Mesendoderm (in vitro differentiated cells): ENCODE measurements around the gene C2orf92. TPM values are rescaled to one million over a fixed set of nuclear protein-coding genes. Genes with fewer than 3 reads are reported as not detected.
"Not testable (repeated sequence)": the region's sequence is repeated elsewhere in the genome, so short reads cannot be mapped to it uniquely, and the experiment has no call there.

Source experiments
- DNase-seq: peaks from one replicate; pipeline ENCODE4 v3.0.0; 2013
- H2AK5ac ChIP-seq: 2 replicates; pipeline ENCODE4 v1.6.1; 2013; ENCODE audit warnings: low read length, inconsistent platforms
- H2BK120ac ChIP-seq: 2 replicates; pipeline ENCODE4 v1.6.1; 2013; ENCODE audit warnings: low read depth, mild to moderate bottlenecking, low read length, moderate library complexity, mixed read lengths
- H2BK15ac ChIP-seq: replicated peaks from 2 replicates; pipeline ENCODE4 v1.6.1; 2013; ENCODE audit warnings: low read depth, mild to moderate bottlenecking, moderate library complexity
- H2BK5ac ChIP-seq: 2 replicates; pipeline ENCODE4 v1.6.1; 2013; ENCODE audit warnings: low read length, inconsistent platforms
- H3K18ac ChIP-seq: 2 replicates; pipeline ENCODE4 v1.6.1; 2013; ENCODE audit warnings: mild to moderate bottlenecking, low read length, mixed read lengths
- H3K23ac ChIP-seq: one replicate; pipeline ENCODE4 v1.6.1; 2013; ENCODE audit warnings: low read length
- H3K27ac ChIP-seq: 2 replicates; pipeline ENCODE4 v1.5.1; 2013; ENCODE audit warnings: low read depth, mild to moderate bottlenecking, inconsistent platforms, low read length, moderate library complexity
- H3K27me3 ChIP-seq: 2 replicates; pipeline ENCODE4 v1.6.1; 2013; ENCODE audit warnings: low read length, control low read depth, mild to moderate bottlenecking, inconsistent platforms; ENCODE audit not compliant: insufficient read depth, poor library complexity
- H3K36me3 ChIP-seq: 2 replicates; pipeline ENCODE4 v1.6.1; 2013; ENCODE audit warnings: low read length, inconsistent platforms; ENCODE audit not compliant: control insufficient read depth, insufficient read depth
- H3K4ac ChIP-seq: one replicate; pipeline ENCODE4 v1.6.1; 2013; ENCODE audit warnings: low read depth, mild to moderate bottlenecking, low read length, moderate library complexity
- H3K4me1 ChIP-seq: 2 replicates; pipeline ENCODE4 v1.6.1; 2013; ENCODE audit warnings: low read depth, low read length, inconsistent platforms; ENCODE audit not compliant: control insufficient read depth
- H3K4me2 ChIP-seq: 2 replicates; pipeline ENCODE4 v1.6.1; 2013; ENCODE audit warnings: low read length
- H3K4me3 ChIP-seq: 2 replicates; pipeline ENCODE4 v1.5.1; 2013; ENCODE audit warnings: mild to moderate bottlenecking, low read length
- H3K56ac ChIP-seq: one replicate; pipeline ENCODE4 v1.6.1; 2013; ENCODE audit warnings: low read length
- H3K79me1 ChIP-seq: 2 replicates; pipeline ENCODE4 v1.6.1; 2013; ENCODE audit warnings: low read length, inconsistent platforms
- H3K79me2 ChIP-seq: 2 replicates; pipeline ENCODE4 v1.6.1; 2013; ENCODE audit warnings: mild to moderate bottlenecking, low read length; ENCODE audit not compliant: control insufficient read depth, insufficient read depth
- H3K9ac ChIP-seq: 2 replicates; pipeline ENCODE4 v1.6.1; 2013; ENCODE audit warnings: low read length, inconsistent platforms
- H4K5ac ChIP-seq: one replicate; pipeline ENCODE4 v1.6.1; 2013; ENCODE audit warnings: low read length
- H4K8ac ChIP-seq: one replicate; pipeline ENCODE4 v1.6.1; 2013; ENCODE audit warnings: low read depth, mild to moderate bottlenecking, control low read depth, low read length, moderate library complexity
- WGBS: extraction: QIAGEN DNeasy Blood & Tissue Kit; methylation state at CpG from one replicate; pipeline ENCODE4 v1.1.7; 2013; ENCODE audit warnings: low lambda C conversion rate, missing lambda C conversion rate; ENCODE audit not compliant: insufficient coverage; ENCODE audit errors: extremely low coverage; 5-methylcytosine and 5-hydroxymethylcytosine counted together
- polyA plus RNA-seq, 2 experiments: library from polyadenylated mRNA; stranded (reverse); fragments of 200-250 nt; gene quantifications; one replicate each; pipeline ENCODE4 v1.2.3, GENCODE V29; 2013

The C2orf92 gene
- 1.7 TPM for polyA plus RNA-seq (2013, experiment 1 of 2)
- 1.7 TPM for polyA plus RNA-seq (2013, experiment 2 of 2)

- Histone ChIP-seq H3K27ac (no peak within 1 kb of the TSS), H3K9ac (no peak within 1 kb of the TSS), H3K4me3 (no peak within 1 kb of the TSS), H3K27me3 (no peaks in the 10 kb centered on the region), H3K79me1 (no peaks in the 10 kb centered on the region), H3K4ac (no peak within 1 kb of the TSS), H2BK5ac (no peak within 1 kb of the TSS), H4K8ac (no peak within 1 kb of the TSS), H3K36me3 (no peaks in the 10 kb centered on the region), H2AK5ac (no peak within 1 kb of the TSS), H3K79me2 (no peaks in the 10 kb centered on the region), H3K4me1 (peaks cover 3% of the 10 kb centered on the region), H2BK15ac (no peak within 1 kb of the TSS), H3K18ac (no peak within 1 kb of the TSS), H3K56ac (no peak within 1 kb of the TSS), H3K4me2 (no peak within 1 kb of the TSS), H3K23ac (no peak within 1 kb of the TSS), H2BK120ac (no peak within 1 kb of the TSS), H4K5ac (no peak within 1 kb of the TSS)
- no peak for DNase-seq
- WGBS, result no CpG with 5 or more reads among the region's 6 CpGs
Measured at GRCh38 chr2:97669448-97669847, at the start of gene C2orf92. C2orf92 (plus strand) TSS chr2:97669713; CDS start chr2:97669789, 76 bp downstream.

- not testable (repeated sequence) for H2BK15ac ChIP-seq, H2AK5ac ChIP-seq, H2BK120ac ChIP-seq, H3K79me2 ChIP-seq, H2BK5ac ChIP-seq, H3K4me3 ChIP-seq, H3K4me2 ChIP-seq, H3K4me1 ChIP-seq, H3K79me1 ChIP-seq, H3K27ac ChIP-seq, H3K36me3 ChIP-seq, H3K9ac ChIP-seq, H3K18ac ChIP-seq, H3K27me3 ChIP-seq, H3K56ac ChIP-seq, H4K8ac ChIP-seq, DNase-seq, H3K23ac ChIP-seq, H4K5ac ChIP-seq, H3K4ac ChIP-seq
- WGBS, result no CpG with 5 or more reads among the region's 1 CpG
Measured at GRCh38 chr2:97620492-97620891, 49.0 kb upstream of the C2orf92 start.

GRCh38 chr2:97622976-97623375 is 46.5 kb upstream of the C2orf92 start:
- not testable (repeated sequence) for H4K8ac ChIP-seq, H3K4me3 ChIP-seq, H2BK120ac ChIP-seq, H2BK5ac ChIP-seq, H3K79me1 ChIP-seq, H3K18ac ChIP-seq, H3K4ac ChIP-seq, H3K27me3 ChIP-seq, H3K9ac ChIP-seq, H3K4me2 ChIP-seq, H3K36me3 ChIP-seq, H3K56ac ChIP-seq, H2BK15ac ChIP-seq, H3K27ac ChIP-seq, DNase-seq, H3K23ac ChIP-seq, H4K5ac ChIP-seq, H3K4me1 ChIP-seq, H3K79me2 ChIP-seq, H2AK5ac ChIP-seq

GRCh38 chr2:97625354-97626048 is 44.0 kb upstream of the C2orf92 start:
- H3K36me3 ChIP-seq, H3K27ac ChIP-seq, H2BK15ac ChIP-seq, H3K18ac ChIP-seq, H4K5ac ChIP-seq, DNase-seq, H3K79me1 ChIP-seq, H3K79me2 ChIP-seq, H3K56ac ChIP-seq, H3K4me2 ChIP-seq, H3K27me3 ChIP-seq, H3K9ac ChIP-seq, H2AK5ac ChIP-seq, H2BK120ac ChIP-seq, H3K4me3 ChIP-seq, H3K4me1 ChIP-seq, H3K4ac ChIP-seq, H3K23ac ChIP-seq, H4K8ac ChIP-seq, H2BK5ac ChIP-seq: not testable (repeated sequence)
- WGBS, result no CpG with 5 or more reads among the region's 8 CpGs

- H3K27me3 ChIP-seq, H2BK120ac ChIP-seq, H3K4me3 ChIP-seq, H2AK5ac ChIP-seq, H4K5ac ChIP-seq, H2BK15ac ChIP-seq, H3K27ac ChIP-seq, H3K79me2 ChIP-seq, H3K36me3 ChIP-seq, H2BK5ac ChIP-seq, H3K18ac ChIP-seq, H4K8ac ChIP-seq, H3K23ac ChIP-seq, H3K4me1 ChIP-seq, H3K4ac ChIP-seq, H3K79me1 ChIP-seq, H3K56ac ChIP-seq, DNase-seq, H3K9ac ChIP-seq, H3K4me2 ChIP-seq: not testable (repeated sequence)
- WGBS, result no CpG with 5 or more reads among the region's 8 CpGs
Measured at GRCh38 chr2:97626049-97626430, 43.5 kb upstream of the C2orf92 start.
